A673 (cell line): ENCODE results near the gene ARHGAP24. TPM values are rescaled to one million over a fixed set of nuclear protein-coding genes. Genes with fewer than 3 reads are reported as not detected.

ENCODE experiments used
- BruUV-seq: library from RNA; stranded (reverse); fragments of 400-500 nt; replicated peaks from 2 replicates; lab custom pipeline; 2021; lab: Mats Ljungman, UMichigan
- CTCF ChIA-PET: fragments of 300-600 bp; sonication (Branson Sonifier 250); formaldehyde crosslinking; loops from one replicate; lab custom pipeline; 2022; ENCODE audit warnings: antibody characterized with exemption; lab: Charles Lee
- POLR2A ChIA-PET: fragments of 300-600 bp; sonication (Branson Sonifier 250); formaldehyde crosslinking; loops from one replicate; lab custom pipeline; 2022; ENCODE audit warnings: antibody characterized with exemption; ENCODE audit not compliant: low non-redundant PET; lab: Charles Lee
- DNase-seq: peaks from one replicate; pipeline ENCODE4 v3.0.0-alpha.2; 2015; ENCODE audit warnings: low spot score
- H3K27ac ChIP-seq: fragments of 200-600 bp; sonication (generic); 2 replicates; pipeline ENCODE4 v1.5.1; 2016; ENCODE audit warnings: mixed run types, low read depth, mild to moderate bottlenecking, mixed read lengths, antibody characterized with exemption, low read length; ENCODE audit not compliant: poor library complexity, severe bottlenecking
- H3K27me3 ChIP-seq: fragments of 200-600 bp; sonication (generic); replicated peaks from 2 replicates; pipeline ENCODE4 v1.6.1; 2017; ENCODE audit warnings: mixed run types, low read depth, mild to moderate bottlenecking, mixed read lengths, antibody characterized with exemption, low read length; ENCODE audit not compliant: insufficient read depth, poor library complexity
- H3K36me3 ChIP-seq: fragments of 200-600 bp; sonication (generic); 2 replicates; pipeline ENCODE4 v1.6.1; 2016; ENCODE audit warnings: mixed run types, mild to moderate bottlenecking, mixed read lengths, antibody characterized with exemption, low read length; ENCODE audit not compliant: insufficient read depth, poor library complexity, severe bottlenecking
- H3K4me1 ChIP-seq: fragments of 200-600 bp; sonication (generic); 2 replicates; pipeline ENCODE4 v1.6.1; 2017; ENCODE audit warnings: mixed run types, mild to moderate bottlenecking, mixed read lengths, antibody characterized with exemption, low read length; ENCODE audit not compliant: insufficient read depth, poor library complexity, severe bottlenecking
- H3K4me3 ChIP-seq: fragments of 200-600 bp; sonication (generic); 2 replicates; pipeline ENCODE4 v1.5.1; 2016; ENCODE audit warnings: low read depth, mixed run types, mild to moderate bottlenecking, mixed read lengths, low read length; ENCODE audit not compliant: poor library complexity, severe bottlenecking
- H3K9me3 ChIP-seq: fragments of 200-600 bp; sonication (generic); 2 replicates; pipeline ENCODE4 v1.6.1; 2016; ENCODE audit warnings: mixed run types, low read depth, mild to moderate bottlenecking, mixed read lengths, antibody characterized with exemption, low read length; ENCODE audit not compliant: poor library complexity, severe bottlenecking
- CTCF ChIP-seq: fragments of 300-800, 200-600 bp; sonication (generic); conservative IDR thresholded peaks from 2 replicates; pipeline ENCODE4 v1.5.1; 2017; ENCODE audit warnings: low read depth, mild to moderate bottlenecking, antibody characterized with exemption, low read length, moderate library complexity, mixed read lengths
- EZH2 ChIP-seq: fragments of 200-600 bp; sonication (generic); IDR thresholded peaks from 2 replicates; pipeline ENCODE4 v1.6.1; 2017; ENCODE audit warnings: borderline replicate concordance, low read depth, mild to moderate bottlenecking, mixed read lengths, antibody characterized with exemption, low read length; ENCODE audit not compliant: poor library complexity, severe bottlenecking
- intact Hi-C: fragments of 100-400 bp; cut with micrococcal nuclease; formaldehyde crosslinking; loops from one replicate; pipeline ENCODE4 v1.10.0; 2022; ENCODE audit not compliant: unreplicated experiment
- total RNA-seq: library from RNA; stranded (reverse); gene quantifications from 2 replicates; pipeline ENCODE4 v1.2.3, GENCODE V29; 2021

The ARHGAP24 gene
- total RNA-seq, 1 experiment from 2014 or later, result 5.8 TPM

GRCh38 chr4:85824166-85824945 is 349.4 kb downstream of the ARHGAP24 start:
- ChIA-PET POLR2A (no interaction called here), CTCF (no interaction called here)
- Histone ChIP-seq H3K36me3 (no peaks in the 10 kb centered on the region), H3K4me3 (no peak overlapping the region), H3K9me3 (no peaks in the 10 kb centered on the region), H3K27ac (no peak overlapping the region), H3K27me3 (no peaks in the 10 kb centered on the region), H3K4me1 (no peaks in the 10 kb centered on the region)
- no peak for DNase-seq
- intact Hi-C loops, result no loop called here
- BruUV-seq, result no TSS peak
- no peak for TF ChIP-seq CTCF
- TF ChIP-seq EZH2, result no peak

- H3K9me3 ChIP-seq, result no peaks in the 10 kb centered on the region
- H3K4me1 ChIP-seq, result no peaks in the 10 kb centered on the region
- ChIA-PET POLR2A (no interaction called here), CTCF (no interaction called here)
- no peaks in the 10 kb centered on the region for H3K36me3 ChIP-seq
- no peak for TF ChIP-seq CTCF
- TF ChIP-seq EZH2, result no peak
- peak; percentile 24 for DNase-seq
- no peaks in the 10 kb centered on the region for H3K27me3 ChIP-seq
- H3K27ac ChIP-seq, result no peak overlapping the region
- BruUV-seq, result no TSS peak
- intact Hi-C loops, result no loop called here
- H3K4me3 ChIP-seq, result no peak overlapping the region
Measured at GRCh38 chr4:85826060-85826678, 351.2 kb downstream of the ARHGAP24 start.

- H3K27ac ChIP-seq, result no peak overlapping the region
- DNase-seq, result no peak
- no peak for TF ChIP-seq CTCF
- TF ChIP-seq EZH2, result no peak
- H3K9me3 ChIP-seq, result no peaks in the 10 kb centered on the region
- no TSS peak for BruUV-seq
- no peaks in the 10 kb centered on the region for H3K36me3 ChIP-seq
- ChIA-PET POLR2A (no interaction called here), CTCF (no interaction called here)
- no peaks in the 10 kb centered on the region for H3K4me1 ChIP-seq
- no peak overlapping the region for H3K4me3 ChIP-seq
- no peaks in the 10 kb centered on the region for H3K27me3 ChIP-seq
- intact Hi-C loops, result no loop called here
Measured at GRCh38 chr4:85828027-85828890, 353.3 kb downstream of the ARHGAP24 start.
